Urinary bladder (tissue), 4 donors: ENCODE results near the gene OGFOD1. TPM values are rescaled to one million over a fixed set of nuclear protein-coding genes. Genes with fewer than 3 reads are reported as not detected.

Experiments used
- DNase-seq: peaks from one replicate; pipeline ENCODE4 v3.0.0-alpha.2; 2015; ENCODE audit errors: extremely low spot score
- H3K27ac ChIP-seq: one replicate; pipeline ENCODE4 v1.5.1; 2013; ENCODE audit warnings: low read depth, mild to moderate bottlenecking, moderate library complexity
- H3K36me3 ChIP-seq: one replicate; pipeline ENCODE4 v1.6.1; 2013; ENCODE audit warnings: mild to moderate bottlenecking, moderate library complexity; ENCODE audit not compliant: insufficient read depth
- H3K4me1 ChIP-seq: one replicate; pipeline ENCODE4 v1.6.1; 2013; ENCODE audit warnings: mild to moderate bottlenecking, moderate library complexity; ENCODE audit not compliant: insufficient read depth
- H3K4me3 ChIP-seq: one replicate; pipeline ENCODE4 v1.5.1; 2013; ENCODE audit warnings: low read depth, low read length
- WGBS: extraction: QIAGEN DNeasy Blood & Tissue Kit; methylation state at CpG from one replicate; pipeline ENCODE4 v1.1.7; 2013; 5-methylcytosine and 5-hydroxymethylcytosine counted together
- polyA plus RNA-seq: library from polyadenylated mRNA; stranded (reverse); fragments of 200-250 nt; gene quantifications from one replicate; pipeline ENCODE4 v1.2.3, GENCODE V29; 2013
- total RNA-seq: library from RNA; depleted of rRNA; stranded (reverse); fragments of >200 nt; gene quantifications from one replicate; pipeline ENCODE4 v1.2.3, GENCODE V29; 2014
- donor health status: healthy with polysubstance abuse.
- donor health status: healthy.

The OGFOD1 gene
- total and polyA plus RNA-seq, 2 donors: 25.8 to 58.2 TPM

DNA sequence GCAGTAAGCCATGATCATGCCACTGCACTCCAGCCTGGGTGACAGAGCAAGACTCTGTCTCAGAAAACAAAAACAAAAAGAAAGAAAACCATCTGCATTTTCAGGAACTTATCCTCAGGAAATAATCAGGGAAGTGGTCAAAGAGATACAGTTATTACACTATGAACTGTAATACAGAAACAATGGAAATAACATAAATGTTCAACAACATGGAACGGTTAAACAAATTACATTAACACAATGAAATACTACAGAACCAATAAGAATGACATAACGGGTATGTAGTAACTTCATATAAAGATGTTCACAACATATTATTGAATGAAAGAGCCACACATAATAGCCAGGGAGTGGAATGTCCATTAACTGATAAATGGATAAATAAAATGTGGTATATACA is 61.7 kb downstream of the OGFOD1 start:
- Histone ChIP-seq H3K4me3 (no peak overlapping the region), H3K27ac (no peak overlapping the region), H3K4me1 (no peaks in the 10 kb centered on the region), H3K36me3 (no peaks in the 10 kb centered on the region)
- DNase-seq: no peak
- 95% methylated on average over 2 of the region's 2 CpGs for WGBS

DNA sequence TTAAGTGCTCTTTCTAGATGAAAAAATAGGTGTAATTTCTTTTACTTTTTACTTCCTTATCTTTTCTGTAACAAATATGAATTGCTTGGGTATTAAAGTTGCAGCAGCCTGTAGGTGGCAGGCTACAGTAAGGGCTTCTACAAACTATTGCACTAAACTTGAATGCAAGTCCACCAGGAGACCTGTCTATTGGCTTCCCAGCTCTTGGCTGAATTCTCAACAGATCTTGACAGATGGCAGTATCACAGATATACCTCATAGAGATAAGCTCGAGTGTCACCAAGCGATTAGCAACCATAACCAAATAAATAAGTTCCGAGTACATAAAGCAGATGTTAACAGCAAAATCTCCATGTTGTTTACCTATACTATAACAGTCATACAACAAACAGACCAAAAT is 62.6 kb downstream of the OGFOD1 start:
- Histone ChIP-seq H3K27ac (no peak overlapping the region), H3K4me3 (no peak overlapping the region), H3K4me1 (no peaks in the 10 kb centered on the region), H3K36me3 (no peaks in the 10 kb centered on the region)
- DNase-seq: no peak
- WGBS: 51% methylated on average over 3 of the region's 3 CpGs

GRCh38 chr16:56514845-56515244 is 63.5 kb downstream of the OGFOD1 start:
- Histone ChIP-seq H3K36me3 (no peaks in the 10 kb centered on the region), H3K4me1 (no peaks in the 10 kb centered on the region), H3K4me3 (no peak overlapping the region), H3K27ac (no peak overlapping the region)
- WGBS: 82% methylated on average over 3 of the region's 3 CpGs
- DNase-seq: no peak

- Histone ChIP-seq H3K27ac (no peak overlapping the region), H3K36me3 (no peaks in the 10 kb centered on the region), H3K4me3 (no peak overlapping the region), H3K4me1 (no peaks in the 10 kb centered on the region)
- 75% methylated on average over 6 of the region's 6 CpGs for WGBS
- DNase-seq: no peak
Observed at GRCh38 chr16:56515665-56516064, 64.3 kb downstream of the OGFOD1 start.

DNA sequence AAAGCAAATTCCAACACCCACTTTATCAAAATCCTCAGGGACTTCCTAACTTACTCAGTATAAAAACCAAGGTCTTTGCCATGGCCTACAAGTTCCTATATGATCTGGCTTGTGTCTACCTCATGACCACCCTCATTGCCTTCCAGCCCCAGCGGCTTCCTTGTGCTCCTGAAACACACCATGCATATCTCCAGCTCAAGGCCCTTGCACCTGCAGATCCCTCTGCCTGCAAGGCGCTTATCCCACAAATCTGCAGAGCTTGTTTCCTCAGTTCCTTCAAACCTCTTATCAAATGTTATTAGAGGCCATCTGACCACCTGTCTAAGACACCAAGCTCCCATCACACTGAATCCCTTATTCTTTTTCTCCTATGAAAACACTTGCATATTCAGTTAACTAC is 65.9 kb downstream of the OGFOD1 start:
- 92% methylated on average over 2 of the region's 2 CpGs for WGBS
- Histone ChIP-seq H3K4me3 (no peak overlapping the region), H3K36me3 (no peaks in the 10 kb centered on the region), H3K27ac (no peak overlapping the region), H3K4me1 (no peaks in the 10 kb centered on the region)
- DNase-seq: no peak

DNA sequence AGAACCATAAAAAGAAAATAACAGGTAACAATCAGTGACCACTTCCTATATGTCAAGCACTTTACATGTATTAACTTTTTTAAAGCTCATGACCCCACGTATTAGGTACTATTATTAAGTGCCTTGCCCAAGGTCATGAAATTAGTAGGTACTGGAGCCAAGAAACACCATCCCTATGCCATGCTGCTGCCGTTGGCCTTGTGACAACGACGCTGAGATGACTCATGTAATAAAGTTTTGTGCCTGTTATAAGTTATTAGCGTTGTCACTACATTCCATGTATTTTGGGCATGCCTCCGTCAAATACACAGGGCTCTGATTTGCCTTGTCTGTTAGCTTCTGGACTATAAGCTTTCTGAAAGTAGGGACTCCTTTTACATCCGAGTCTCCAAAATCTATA is 67.1 kb downstream of the OGFOD1 start:
- no peak overlapping the region for H3K4me3 ChIP-seq
- no peaks in the 10 kb centered on the region for H3K4me1 ChIP-seq

GRCh38 chr16:56519459-56520250 is 68.3 kb downstream of the OGFOD1 start, which contains the start of gene BBS2:
Gene BBS2, minus strand, starts transcription at chr16:56520024. Its CDS starts 162 bp downstream, at chr16:56519862.
- no peaks in the 10 kb centered on the region for H3K36me3 ChIP-seq
- DNase-seq: peak; percentile 66
- peak within 1 kb of the TSS; percentile 85 for H3K4me3 ChIP-seq
- no peaks in the 10 kb centered on the region for H3K4me1 ChIP-seq
- whole genome bisulfite sequencing: under 1% methylated on average over 65 of the region's 65 CpGs
- peak within 1 kb of the TSS; percentile 90 for H3K27ac ChIP-seq

More for the DNA sequence above, 67.1 kb downstream of the OGFOD1 start:
- DNase-seq: no peak
- 81% methylated on average over 7 of the region's 7 CpGs for WGBS
- Histone ChIP-seq H3K27ac (no peak overlapping the region), H3K36me3 (no peaks in the 10 kb centered on the region)

GRCh38 chr16:56520251-56520577 is 68.9 kb downstream of the OGFOD1 start:
- no peaks in the 10 kb centered on the region for H3K36me3 ChIP-seq
- H3K27ac ChIP-seq: no peak overlapping the region
- WGBS: 20% methylated on average over 4 of the region's 4 CpGs
- H3K4me3 ChIP-seq: peak overlapping the region; percentile 85
- H3K4me1 ChIP-seq: no peaks in the 10 kb centered on the region
- DNase-seq: no peak

DNA sequence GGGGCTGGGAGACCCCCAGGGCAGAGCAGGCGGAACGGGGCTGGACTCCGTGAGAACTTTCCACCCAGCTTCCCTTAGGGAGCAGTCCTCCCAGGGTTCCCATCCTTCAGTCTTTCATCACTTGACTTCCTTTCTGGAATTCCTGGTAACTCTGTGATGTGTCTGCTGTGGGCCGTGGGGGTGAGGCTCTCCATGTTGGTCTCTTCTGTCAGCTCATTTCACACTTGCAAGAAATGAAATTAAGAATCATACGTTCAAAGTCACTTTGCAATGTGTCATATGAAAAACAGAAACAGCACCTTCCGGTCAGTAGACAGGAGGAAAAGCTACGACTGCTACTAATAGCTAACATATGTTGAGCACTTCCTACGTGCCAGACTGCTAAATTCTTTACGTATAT is 73.9 kb downstream of the OGFOD1 start:
- Histone ChIP-seq H3K4me3 (no peak overlapping the region), H3K36me3 (no peaks in the 10 kb centered on the region), H3K4me1 (no peaks in the 10 kb centered on the region), H3K27ac (no peak overlapping the region)
- DNase-seq: no peak
- 51% methylated on average over 9 of the region's 9 CpGs for WGBS

Other genes starting within 250 kb of the OGFOD1 start
- gene AMFR, start 26.0 kb upstream of the OGFOD1 start, total RNA-seq: 120 TPM
- gene AMFR, start 26.0 kb upstream of the OGFOD1 start, polyA plus RNA-seq: 82.6 TPM
- 144 TPM for gene NUDT21, start 222 bp upstream of the OGFOD1 start, total RNA-seq
- 47.3 TPM for gene NUDT21, start 222 bp upstream of the OGFOD1 start, polyA plus RNA-seq
- gene BBS2, start 68.5 kb downstream of the OGFOD1 start, total RNA-seq: 83.1 TPM
- 34.5 TPM for gene BBS2, start 68.5 kb downstream of the OGFOD1 start, polyA plus RNA-seq
- not detected for gene MT4, start 113.5 kb downstream of the OGFOD1 start, total RNA-seq
- gene MT4, start 113.5 kb downstream of the OGFOD1 start, polyA plus RNA-seq: not detected
- gene MT3, start 138.0 kb downstream of the OGFOD1 start, total RNA-seq: 1.1 TPM
- gene MT3, start 138.0 kb downstream of the OGFOD1 start, polyA plus RNA-seq: 8.7 TPM
- 8.2 TPM for gene MT2A, start 157.0 kb downstream of the OGFOD1 start, total RNA-seq
- 890 TPM for gene MT2A, start 157.0 kb downstream of the OGFOD1 start, polyA plus RNA-seq
- 14.7 TPM for gene MT1E, start 174.2 kb downstream of the OGFOD1 start, total RNA-seq
- gene MT1E, start 174.2 kb downstream of the OGFOD1 start, polyA plus RNA-seq: 189 TPM
- gene MT1M, start 181.1 kb downstream of the OGFOD1 start, total RNA-seq: 0.48 TPM
- 182 TPM for gene MT1M, start 181.1 kb downstream of the OGFOD1 start, polyA plus RNA-seq
- not detected for gene MT1A, start 187.1 kb downstream of the OGFOD1 start, total RNA-seq
- gene MT1A, start 187.1 kb downstream of the OGFOD1 start, polyA plus RNA-seq: 244 TPM
- gene MT1B, start 200.3 kb downstream of the OGFOD1 start, total RNA-seq: not detected
- gene MT1B, start 200.3 kb downstream of the OGFOD1 start, polyA plus RNA-seq: not detected
- gene MT1F, start 206.4 kb downstream of the OGFOD1 start, total RNA-seq: 0.95 TPM
- gene MT1F, start 206.4 kb downstream of the OGFOD1 start, polyA plus RNA-seq: 10.3 TPM
- gene MT1G, start 216.5 kb downstream of the OGFOD1 start, total RNA-seq: not detected
- 55.5 TPM for gene MT1G, start 216.5 kb downstream of the OGFOD1 start, polyA plus RNA-seq
- not detected for gene MT1H, start 218.3 kb downstream of the OGFOD1 start, total RNA-seq
- not detected for gene MT1H, start 218.3 kb downstream of the OGFOD1 start, polyA plus RNA-seq
- gene MT1X, start 230.9 kb downstream of the OGFOD1 start, total RNA-seq: 10.8 TPM
- 1,604 TPM for gene MT1X, start 230.9 kb downstream of the OGFOD1 start, polyA plus RNA-seq